Thyroid gland (tissue), 4 donors: ENCODE measurements around the gene PCDH1.

Source experiments
- CTCF ChIP-seq, 6 experiments: fragments of 200-600 bp in 3 of 6; fragments of 450-650 bp in 3 of 6; sonication (generic) in 3 of 6; IDR thresholded peaks; one replicate each; pipeline ENCODE4 v1.5.1; 2016 to 2019; ENCODE audit warnings: antibody characterized with exemption in 6 of 6, mild to moderate bottlenecking in 2 of 6, inconsistent platforms in 1 of 6, moderate library complexity in 1 of 6
- POLR2A ChIP-seq, 2 donors: fragments of 450-650 bp; IDR thresholded peaks; one replicate each; pipeline ENCODE4 v1.6.1; 2017; ENCODE audit warnings: antibody characterized with exemption in 2 of 2, mild to moderate bottlenecking in 2 of 2, moderate library complexity in 1 of 2

DNA sequence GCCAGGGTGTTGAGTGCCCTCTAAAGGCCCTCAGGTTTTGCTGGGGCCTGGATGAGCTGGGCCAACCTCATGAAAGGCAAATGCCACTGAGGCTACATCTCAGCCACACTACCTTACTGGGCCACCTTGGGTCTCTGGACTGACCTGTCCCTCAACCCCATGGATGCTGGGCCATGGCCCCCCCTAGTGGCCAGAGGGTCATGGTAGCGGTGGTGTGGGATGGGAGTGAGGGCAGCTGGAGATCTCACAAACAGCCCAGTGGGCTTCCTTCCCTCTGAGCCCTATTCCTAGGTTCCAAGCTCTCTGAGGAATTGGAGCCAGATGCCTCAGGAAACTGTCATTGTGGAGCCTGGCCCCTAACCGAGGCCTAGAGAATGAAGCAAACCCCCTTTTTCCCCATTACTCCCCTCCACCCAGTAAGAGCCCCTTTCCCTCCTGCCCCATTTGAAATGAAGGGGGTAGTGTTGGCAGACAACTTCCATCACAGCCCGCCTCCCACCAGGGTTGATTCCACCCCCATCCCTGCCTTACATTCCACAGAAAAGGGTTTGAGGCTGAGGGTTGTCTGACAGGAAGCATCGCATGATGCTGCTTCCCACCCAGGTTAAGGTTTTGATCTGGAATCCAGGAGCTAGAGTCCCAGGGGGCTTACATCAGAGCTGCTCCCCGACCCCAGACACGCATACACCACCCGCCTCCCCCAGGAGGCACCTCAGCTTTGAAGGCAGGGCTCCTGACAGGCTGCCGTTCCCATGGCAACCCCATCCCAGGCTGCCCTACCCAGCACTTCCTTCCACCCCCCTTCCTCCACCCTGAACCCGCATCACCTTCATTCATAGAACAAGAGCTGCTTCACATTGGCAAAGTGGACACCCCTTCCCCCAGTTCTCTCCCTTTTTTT lies 63.9 kb downstream of the PCDH1 start:
- TF ChIP-seq CTCF (IDR thresholded peaks at IDR 0.05) (peak in 5 of 6 experiments; percentile 24 to 53 (median 38)), POLR2A (IDR thresholded peaks at IDR 0.05) (no peak)
